Measurements from ENCODE around the gene CAMK4.

DNA sequence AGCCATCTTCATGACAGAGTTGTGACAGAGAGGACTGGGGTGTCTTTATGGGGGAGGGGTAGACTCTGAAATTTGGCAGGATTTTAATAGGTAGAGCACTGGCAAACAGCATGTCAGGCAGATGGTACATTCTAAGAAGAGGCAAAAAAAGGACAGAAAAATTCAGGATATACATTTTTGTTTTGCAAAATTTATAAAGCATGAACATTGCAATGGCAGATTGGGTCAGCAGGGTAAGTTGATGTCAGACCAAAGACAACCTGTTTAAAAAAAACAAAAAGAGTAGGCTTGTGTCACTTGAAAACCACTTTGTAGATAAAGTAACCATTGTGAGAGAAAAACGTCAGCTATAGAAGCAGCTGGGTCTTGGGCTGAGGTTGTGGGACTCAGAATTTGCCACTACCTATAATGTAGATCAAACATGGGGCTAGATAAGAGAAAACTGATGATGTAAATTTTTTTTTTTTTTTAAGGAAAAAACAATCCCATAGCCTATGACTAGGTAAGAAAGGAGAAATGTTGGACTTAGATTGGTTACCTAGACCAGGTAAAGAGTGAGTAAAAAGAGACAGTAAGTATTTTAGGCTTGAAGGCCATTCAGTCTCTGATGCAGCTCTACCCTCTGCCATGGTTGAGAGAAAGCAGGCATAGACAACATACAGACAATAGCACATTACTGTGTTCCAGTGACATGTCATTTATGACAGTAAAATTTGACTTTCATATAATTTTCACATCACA lies 8.3 kb downstream of the CAMK4 start:
- TF ChIP-seq, protein P1, sequence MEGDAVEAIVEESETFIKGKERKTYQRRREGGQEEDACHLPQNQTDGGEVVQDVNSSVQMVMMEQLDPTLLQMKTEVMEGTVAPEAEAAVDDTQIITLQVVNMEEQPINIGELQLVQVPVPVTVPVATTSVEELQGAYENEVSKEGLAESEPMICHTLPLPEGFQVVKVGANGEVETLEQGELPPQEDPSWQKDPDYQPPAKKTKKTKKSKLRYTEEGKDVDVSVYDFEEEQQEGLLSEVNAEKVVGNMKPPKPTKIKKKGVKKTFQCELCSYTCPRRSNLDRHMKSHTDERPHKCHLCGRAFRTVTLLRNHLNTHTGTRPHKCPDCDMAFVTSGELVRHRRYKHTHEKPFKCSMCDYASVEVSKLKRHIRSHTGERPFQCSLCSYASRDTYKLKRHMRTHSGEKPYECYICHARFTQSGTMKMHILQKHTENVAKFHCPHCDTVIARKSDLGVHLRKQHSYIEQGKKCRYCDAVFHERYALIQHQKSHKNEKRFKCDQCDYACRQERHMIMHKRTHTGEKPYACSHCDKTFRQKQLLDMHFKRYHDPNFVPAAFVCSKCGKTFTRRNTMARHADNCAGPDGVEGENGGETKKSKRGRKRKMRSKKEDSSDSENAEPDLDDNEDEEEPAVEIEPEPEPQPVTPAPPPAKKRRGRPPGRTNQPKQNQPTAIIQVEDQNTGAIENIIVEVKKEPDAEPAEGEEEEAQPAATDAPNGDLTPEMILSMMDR (IDR thresholded peaks at IDR 0.05): no peak
- TF ChIP-seq POLR2A (IDR thresholded peaks at IDR 0.05) (no peak), POLR2AphosphoS5 (IDR thresholded peaks at IDR 0.05) (no peak)

All from prostate gland (tissue), 2 donors.